SU-DHL-6 (cell line): Measurements from ENCODE around the gene PALLD.

Source experiments
- H2AFZ ChIP-seq: fragments of 200-600 bp; sonication (generic); 2 replicates; pipeline ENCODE4 v1.6.1; 2014; ENCODE audit warnings: low read depth, mild to moderate bottlenecking, moderate library complexity, mixed read lengths, antibody characterized with exemption, low read length; ENCODE audit not compliant: severe bottlenecking
- H3F3A ChIP-seq: fragments of 200-600 bp; shearing (Covaris generic); 2 replicates; pipeline ENCODE4 v1.6.0; 2016; ENCODE audit warnings: antibody characterized with exemption, mild to moderate bottlenecking; ENCODE audit not compliant: insufficient read depth
- H3K27ac ChIP-seq: fragments of 200-600 bp; sonication (generic); 2 replicates; pipeline ENCODE4 v1.5.1; 2016; ENCODE audit warnings: low read depth, mild to moderate bottlenecking, low read length, moderate library complexity, mixed read lengths
- H3K27me3 ChIP-seq: fragments of 200-600 bp; sonication (generic), shearing (Covaris generic); 2 replicates; pipeline ENCODE4 v1.6.0; 2014; ENCODE audit warnings: mild to moderate bottlenecking, low read length
- H3K36me3 ChIP-seq: fragments of 200-600 bp; sonication (generic); 2 replicates; pipeline ENCODE4 v1.6.1; 2014; ENCODE audit warnings: mild to moderate bottlenecking, low read length, mixed read lengths
- H3K4me2 ChIP-seq: fragments of 300-600, 200-600 bp; shearing (Covaris generic), sonication (generic); 2 replicates; pipeline ENCODE4 v1.6.0; 2014; ENCODE audit warnings: low read length, low read depth, mild to moderate bottlenecking; ENCODE audit not compliant: poor library complexity, severe bottlenecking
- H3K4me3 ChIP-seq: fragments of 200-600 bp; sonication (generic); 2 replicates; pipeline ENCODE4 v1.5.1; 2014; ENCODE audit warnings: antibody characterized with exemption, low read length, mild to moderate bottlenecking, mixed read lengths; ENCODE audit not compliant: insufficient read depth, poor library complexity, severe bottlenecking
- H3K79me2 ChIP-seq: fragments of 200-600 bp; sonication (generic); 2 replicates; pipeline ENCODE4 v1.6.1; 2014; ENCODE audit warnings: mild to moderate bottlenecking, low read length, moderate library complexity; ENCODE audit not compliant: insufficient read depth
- H3K9ac ChIP-seq: fragments of 200-600 bp; sonication (generic); 2 replicates; pipeline ENCODE4 v1.7.0; 2014; ENCODE audit warnings: mild to moderate bottlenecking, low read length
- H3K9me2 ChIP-seq: fragments of 200-600 bp; sonication (generic); replicated peaks from 2 replicates; pipeline ENCODE4 v1.6.1; 2014; ENCODE audit warnings: low read length; ENCODE audit not compliant: insufficient read depth
- H3K9me3 ChIP-seq: fragments of 200-600 bp; sonication (generic); 2 replicates; pipeline ENCODE4 v1.6.1; 2014; ENCODE audit warnings: low read length, mixed read lengths; ENCODE audit not compliant: insufficient read depth
- H4K20me1 ChIP-seq: fragments of 200-600 bp; sonication (generic); 2 replicates; pipeline ENCODE4 v1.6.1; 2014; ENCODE audit warnings: low read depth, mild to moderate bottlenecking, antibody characterized with exemption, low read length, moderate library complexity, mixed read lengths
- CTCF ChIP-seq: fragments of 200-600 bp; sonication (generic); IDR thresholded peaks from one replicate; pipeline ENCODE4 v1.5.1; 2017; ENCODE audit warnings: antibody characterized with exemption, mild to moderate bottlenecking, low read length, moderate library complexity; ENCODE audit not compliant: insufficient read depth, poor library complexity, severe bottlenecking
- EZH2phosphoT487 ChIP-seq: fragments of 200-600 bp; sonication (generic), shearing (Covaris generic); conservative IDR thresholded peaks from 2 replicates; pipeline ENCODE4 v1.6.1; 2018; ENCODE audit warnings: mild to moderate bottlenecking, antibody characterized with exemption, low read length, moderate library complexity, mixed read lengths

PALLD gene

GRCh38 chr4:168837922-168838321 is 341.1 kb downstream of the PALLD start:
- H2AFZ ChIP-seq = no peak overlapping the region
- H3K9me2 ChIP-seq = no peaks in the 10 kb centered on the region
- H3K27ac ChIP-seq = no peak overlapping the region
- no peaks in the 10 kb centered on the region for H4K20me1 ChIP-seq
- no peaks in the 10 kb centered on the region; the same call in 1 of the 2 replicates for H3K27me3 ChIP-seq
- H3K4me3 ChIP-seq = no peak overlapping the region
- TF ChIP-seq CTCF = no peak
- no peak for TF ChIP-seq EZH2phosphoT487
- H3K79me2 ChIP-seq = no peaks in the 10 kb centered on the region
- H3K36me3 ChIP-seq = no peaks in the 10 kb centered on the region
- H3K9me3 ChIP-seq = no peaks in the 10 kb centered on the region
- no peaks in the 10 kb centered on the region for H3F3A ChIP-seq
- H3K9ac ChIP-seq = no peak overlapping the region
- no peak overlapping the region for H3K4me2 ChIP-seq

GRCh38 chr4:168839758-168840391 is 343.0 kb downstream of the PALLD start:
- H3K9me2 ChIP-seq = no peaks in the 10 kb centered on the region
- H4K20me1 ChIP-seq = no peaks in the 10 kb centered on the region
- no peak for TF ChIP-seq EZH2phosphoT487
- no peak for TF ChIP-seq CTCF
- H3K9me3 ChIP-seq = no peaks in the 10 kb centered on the region
- H3K27me3 ChIP-seq = no peaks in the 10 kb centered on the region; the same call in 1 of the 2 replicates
- H3K4me3 ChIP-seq = no peak overlapping the region
- H3K36me3 ChIP-seq = no peaks in the 10 kb centered on the region
- H3F3A ChIP-seq = no peaks in the 10 kb centered on the region
- no peak overlapping the region for H3K4me2 ChIP-seq
- H3K79me2 ChIP-seq = no peaks in the 10 kb centered on the region
- no peak overlapping the region for H2AFZ ChIP-seq
- no peak overlapping the region for H3K9ac ChIP-seq
- no peak overlapping the region for H3K27ac ChIP-seq

- Histone ChIP-seq H4K20me1 (no peaks in the 10 kb centered on the region), H3F3A (no peaks in the 10 kb centered on the region)
These were observed 343.5 kb downstream of the PALLD start for GRCh38 chr4:168840392-168840763.

More at GRCh38 chr4:168840392-168840763, 343.5 kb downstream of the PALLD start:
- Histone ChIP-seq H3K79me2 (no peaks in the 10 kb centered on the region), H3K9me3 (no peaks in the 10 kb centered on the region), H3K9me2 (no peaks in the 10 kb centered on the region), H3K9ac (no peak overlapping the region), H3K27ac (no peak overlapping the region), H3K4me3 (no peak overlapping the region), H2AFZ (no peak overlapping the region), H3K4me2 (no peak overlapping the region), H3K27me3 (no peaks in the 10 kb centered on the region; the same call in 1 of the 2 replicates), H3K36me3 (no peaks in the 10 kb centered on the region)
- TF ChIP-seq CTCF (no peak), EZH2phosphoT487 (no peak)
